Large intestine (tissue), 3 donors: ENCODE measurements around the gene PHF2. TPM values are rescaled to one million over a fixed set of nuclear protein-coding genes. Genes with fewer than 3 reads are reported as not detected.
"Not testable (repeated sequence)": the region's sequence is repeated elsewhere in the genome, so short reads cannot be mapped to it uniquely, and the experiment has no call there.

Source experiments
- DNase-seq, 2 donors: peaks; one replicate each; pipeline versions ENCODE4 v3.0.0 to v3.0.0-alpha.2; 2013
- H3K27ac ChIP-seq: one replicate; pipeline ENCODE4 v1.5.1; 2013; ENCODE audit warnings: low read length
- H3K27me3 ChIP-seq: 2 replicates; pipeline ENCODE4 v1.6.1; 2013; ENCODE audit warnings: low read length; ENCODE audit not compliant: control insufficient read depth, insufficient read depth
- H3K36me3 ChIP-seq: 2 replicates; pipeline ENCODE4 v1.6.1; 2013; ENCODE audit warnings: low read length; ENCODE audit not compliant: control insufficient read depth, insufficient read depth
- H3K4me1 ChIP-seq: one replicate; pipeline ENCODE4 v1.6.1; 2013; ENCODE audit warnings: low read length; ENCODE audit not compliant: control insufficient read depth, insufficient read depth
- H3K4me3 ChIP-seq: one replicate; pipeline ENCODE4 v1.5.1; 2013; ENCODE audit warnings: low read length
- H3K9me3 ChIP-seq: one replicate; pipeline ENCODE4 v1.6.1; 2013; ENCODE audit warnings: mild to moderate bottlenecking, low read depth, low read length, moderate library complexity; ENCODE audit not compliant: control insufficient read depth
- WGBS: methylation state at CpG from one replicate; pipeline ENCODE4 v1.1.5; 2013; ENCODE audit warnings: low lambda C conversion rate; ENCODE audit not compliant: insufficient coverage; 5-methylcytosine and 5-hydroxymethylcytosine counted together
- polyA plus RNA-seq: library from polyadenylated mRNA; unstranded; fragments of 120-200 nt; gene quantifications from one replicate; pipeline ENCODE4 v1.2.1, GENCODE V29; 2013

PHF2 gene
- polyA plus RNA-seq, 1 donor = 24.9 TPM

DNA sequence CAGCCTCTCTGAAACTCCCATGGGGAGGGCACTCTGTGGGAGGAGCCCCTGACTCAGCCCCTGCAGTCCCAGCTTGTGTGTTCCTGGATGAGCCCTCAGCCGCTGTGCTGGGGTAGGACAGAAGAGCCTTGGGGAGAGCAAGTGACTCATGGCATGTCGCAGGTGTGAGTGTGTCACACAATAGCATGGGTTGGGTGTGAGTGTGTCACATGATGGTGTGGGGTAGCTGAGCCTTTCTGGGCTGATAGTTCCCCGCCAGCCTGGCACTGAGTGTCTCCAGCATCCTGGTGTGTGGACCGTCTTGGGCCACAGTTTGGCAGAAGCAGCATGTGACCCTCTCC is 83.4 kb downstream of the PHF2 start:
- no peaks in the 10 kb centered on the region for H3K27me3 ChIP-seq
- peaks cover 67% of the 10 kb centered on the region for H3K36me3 ChIP-seq
- H3K4me1 ChIP-seq = no peaks in the 10 kb centered on the region
- no peak overlapping the region for H3K27ac ChIP-seq
- DNase-seq = no peak
- no peaks in the 10 kb centered on the region for H3K9me3 ChIP-seq
- no peak overlapping the region for H3K4me3 ChIP-seq
- WGBS = no CpG with 5 or more reads among the region's 4 CpGs

DNA sequence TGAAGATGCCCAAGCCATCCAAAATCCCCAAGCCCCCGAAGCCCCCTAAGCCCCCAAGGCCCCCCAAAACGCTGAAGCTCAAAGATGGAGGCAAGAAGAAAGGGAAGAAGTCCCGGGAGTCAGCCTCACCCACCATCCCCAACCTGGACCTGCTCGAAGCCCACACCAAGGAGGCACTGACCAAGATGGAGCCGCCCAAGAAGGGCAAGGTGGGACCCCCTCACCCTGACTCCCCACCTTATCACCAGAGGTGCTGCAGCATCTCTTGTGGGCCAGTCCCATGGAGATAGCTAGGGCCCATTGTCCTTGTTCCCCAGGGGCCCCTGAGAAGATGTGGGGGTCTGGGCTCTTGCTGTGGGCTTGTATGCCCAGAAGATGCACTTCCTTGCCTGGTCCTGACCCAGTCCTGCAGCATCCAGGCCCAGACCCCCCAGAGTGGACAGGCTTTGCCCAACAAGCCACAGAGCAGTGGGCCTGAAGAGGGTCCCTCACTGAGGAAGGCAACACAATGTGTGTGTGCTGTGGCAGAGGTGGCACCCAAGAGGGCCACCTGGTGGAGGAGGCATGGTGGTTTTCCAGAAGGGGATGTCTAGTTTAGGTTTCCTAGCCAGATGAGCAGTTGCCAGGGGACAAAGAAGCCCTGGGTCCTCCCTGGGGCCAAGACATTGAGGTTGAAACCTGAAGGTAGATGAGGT is 84.1 kb downstream of the PHF2 start:
- no CpG with 5 or more reads among the region's 5 CpGs for WGBS
- Histone ChIP-seq H3K36me3 (peaks cover 69% of the 10 kb centered on the region), H3K9me3 (no peaks in the 10 kb centered on the region), H3K27me3 (no peaks in the 10 kb centered on the region), H3K4me1 (no peaks in the 10 kb centered on the region), H3K27ac (no peak overlapping the region), H3K4me3 (no peak overlapping the region)
- no peak for DNase-seq

DNA sequence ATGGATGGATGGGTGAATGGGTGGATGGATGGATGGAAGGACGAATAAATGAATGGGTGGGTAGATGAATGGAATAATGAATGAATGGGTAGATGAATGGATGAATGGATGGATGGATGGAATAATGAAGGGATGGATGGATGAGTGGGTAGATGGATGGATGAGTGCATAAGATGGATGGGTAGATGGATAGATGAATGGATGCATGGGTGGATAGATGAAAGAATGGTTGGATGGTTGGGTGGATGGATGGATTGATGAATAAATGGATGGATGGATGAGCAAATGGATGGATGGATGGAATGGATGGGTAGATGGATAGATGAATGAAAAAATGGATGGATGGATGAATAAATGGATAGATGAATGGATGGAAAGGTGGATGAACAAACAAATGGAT is 85.2 kb downstream of the PHF2 start:
- Histone ChIP-seq H3K9me3 (no peaks in the 10 kb centered on the region), H3K27ac (no peak overlapping the region), H3K27me3 (no peaks in the 10 kb centered on the region), H3K4me3 (no peak overlapping the region), H3K4me1 (no peaks in the 10 kb centered on the region), H3K36me3 (peaks cover 67% of the 10 kb centered on the region)
- no peak for DNase-seq
- WGBS = 100% methylated on average over 1 of the region's 1 CpG

DNA sequence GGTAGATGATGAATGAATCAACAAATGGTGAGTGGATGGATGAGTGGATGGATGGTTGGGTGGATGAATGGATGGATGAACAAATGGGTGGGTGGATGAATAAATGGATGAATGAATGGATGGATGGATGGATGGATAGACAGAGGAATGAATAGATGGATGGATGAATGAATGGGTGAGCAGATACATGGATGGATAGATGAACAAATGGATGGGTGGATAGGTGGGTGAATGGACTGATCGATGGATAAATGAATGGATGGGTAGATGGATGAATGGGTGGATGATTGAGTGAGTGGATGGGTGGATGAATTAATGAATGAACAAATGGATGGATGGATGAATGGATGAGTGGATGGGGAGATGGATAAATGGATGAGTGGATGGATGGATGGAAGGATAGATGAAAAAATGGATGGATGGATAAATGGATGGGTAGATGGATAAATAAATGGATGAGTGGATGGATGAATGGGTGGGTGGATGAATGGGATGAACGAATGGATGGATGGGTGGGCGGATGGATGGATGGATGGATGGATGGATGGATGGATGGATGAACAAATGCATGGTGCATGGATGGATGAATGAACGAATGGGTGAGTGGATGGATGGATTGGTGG is 85.7 kb downstream of the PHF2 start:
- Histone ChIP-seq H3K36me3 (peaks cover 64% of the 10 kb centered on the region), H3K9me3 (no peaks in the 10 kb centered on the region), H3K27ac (no peak overlapping the region), H3K4me3 (no peak overlapping the region), H3K27me3 (no peaks in the 10 kb centered on the region), H3K4me1 (no peaks in the 10 kb centered on the region)
- no peak for DNase-seq
- WGBS = 96% methylated on average over 4 of the region's 4 CpGs

DNA sequence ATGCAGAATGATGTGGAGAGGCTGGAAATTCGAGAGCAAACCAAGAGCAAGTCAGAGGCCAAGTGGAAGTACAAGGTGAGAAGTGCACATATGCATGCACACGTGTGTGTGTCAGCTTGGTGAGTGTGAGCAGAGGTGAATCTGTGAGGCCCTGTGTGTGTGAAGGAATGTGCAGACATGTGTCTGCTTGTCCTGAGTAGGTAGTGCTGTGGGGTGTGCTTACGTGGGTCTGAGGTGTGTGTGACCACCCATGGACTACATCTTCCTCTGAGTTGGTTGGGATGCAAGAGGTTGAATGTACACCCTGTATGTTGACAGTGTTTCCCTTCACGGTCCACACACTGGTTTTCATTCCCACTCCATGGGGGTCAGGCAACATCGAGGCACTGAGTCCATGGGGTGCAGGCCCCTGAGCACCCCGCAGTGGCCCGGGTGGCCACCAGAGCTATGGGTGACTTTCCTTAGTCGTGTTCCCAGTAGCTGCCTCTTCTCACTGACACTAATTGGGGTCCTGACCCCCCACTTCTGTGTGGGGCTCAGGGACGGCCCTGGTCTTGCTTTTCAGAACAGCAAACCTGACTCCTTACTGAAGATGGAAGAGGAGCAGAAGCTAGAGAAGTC is 86.7 kb downstream of the PHF2 start:
- Histone ChIP-seq H3K4me1 (no peaks in the 10 kb centered on the region), H3K4me3 (no peak overlapping the region), H3K27me3 (no peaks in the 10 kb centered on the region), H3K27ac (no peak overlapping the region), H3K36me3 (peaks cover 64% of the 10 kb centered on the region), H3K9me3 (no peaks in the 10 kb centered on the region)
- WGBS = 100% methylated on average over 1 of the region's 9 CpGs
- DNase-seq = no peak

DNA sequence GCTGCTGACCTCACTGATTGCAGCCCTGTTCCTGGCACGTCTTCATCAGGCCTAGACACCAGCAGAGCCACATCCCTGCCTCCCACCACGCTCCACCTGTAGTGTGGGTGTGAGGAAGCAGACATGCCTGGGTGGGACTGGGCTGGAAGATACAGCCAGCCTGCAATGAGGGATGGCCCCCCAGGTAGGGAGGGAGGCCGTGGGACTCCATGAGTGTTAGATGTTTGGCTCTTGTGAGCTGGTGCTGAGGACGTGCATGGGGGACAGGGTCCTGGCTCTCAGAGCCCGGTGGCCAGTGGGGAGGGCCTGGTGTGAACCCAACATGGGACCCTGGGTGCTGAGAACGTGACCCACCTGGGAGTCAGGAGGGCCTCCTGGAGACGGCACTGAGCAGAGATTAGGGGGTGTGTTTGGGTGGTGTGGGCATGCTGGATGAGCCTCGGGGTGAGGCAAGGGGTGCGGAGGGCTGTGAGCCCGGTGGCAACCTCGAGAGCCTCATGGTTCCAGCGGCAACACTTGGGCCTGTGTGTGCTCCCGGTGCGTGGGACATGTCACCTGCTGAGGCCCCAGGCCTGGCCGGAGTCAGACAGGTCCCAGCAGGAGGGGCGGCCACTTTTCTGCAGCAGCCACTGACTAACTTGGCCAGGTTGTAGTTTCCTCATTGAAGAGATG is 87.6 kb downstream of the PHF2 start:
- no peaks in the 10 kb centered on the region for H3K4me1 ChIP-seq
- no peaks in the 10 kb centered on the region for H3K9me3 ChIP-seq
- H3K4me3 ChIP-seq = no peak overlapping the region
- no peaks in the 10 kb centered on the region for H3K27me3 ChIP-seq
- no peak overlapping the region for H3K27ac ChIP-seq
- no CpG with 5 or more reads among the region's 16 CpGs for WGBS
- no peak for DNase-seq
- peaks cover 55% of the 10 kb centered on the region for H3K36me3 ChIP-seq

DNA sequence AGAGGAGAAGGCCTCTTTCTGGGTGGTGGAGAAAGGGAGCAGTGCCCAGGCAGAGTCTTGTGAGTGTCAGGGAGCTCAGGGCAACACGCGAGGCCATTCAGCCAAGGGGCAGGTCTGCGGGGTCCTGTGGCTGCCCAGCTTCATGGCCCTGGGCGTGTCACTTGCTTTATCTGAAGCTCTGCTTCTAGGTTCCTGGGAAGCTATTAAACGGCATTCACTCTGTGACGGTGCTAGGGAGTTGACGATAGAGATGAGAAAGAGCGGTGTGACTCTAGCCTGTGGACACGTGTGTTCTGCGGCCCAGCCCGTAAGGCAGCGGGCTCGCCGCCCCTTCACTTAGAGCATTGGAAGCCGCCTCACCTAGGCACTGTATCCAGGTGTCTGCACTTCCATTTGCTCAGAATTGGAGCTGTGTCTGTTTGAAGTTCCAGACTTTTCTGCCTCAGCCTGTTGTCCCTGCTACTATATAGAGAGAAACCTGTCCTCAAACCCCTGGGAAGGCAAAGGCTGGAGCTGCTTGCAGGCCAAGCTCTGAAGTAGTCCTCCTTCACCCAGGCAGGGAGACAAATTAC is 88.3 kb downstream of the PHF2 start:
- no peak overlapping the region for H3K27ac ChIP-seq
- no peaks in the 10 kb centered on the region for H3K27me3 ChIP-seq
- no peak for DNase-seq
- H3K4me1 ChIP-seq = no peaks in the 10 kb centered on the region
- peaks cover 49% of the 10 kb centered on the region for H3K36me3 ChIP-seq
- no CpG with 5 or more reads among the region's 15 CpGs for WGBS
- no peak overlapping the region for H3K4me3 ChIP-seq
- H3K9me3 ChIP-seq = no peaks in the 10 kb centered on the region

DNA sequence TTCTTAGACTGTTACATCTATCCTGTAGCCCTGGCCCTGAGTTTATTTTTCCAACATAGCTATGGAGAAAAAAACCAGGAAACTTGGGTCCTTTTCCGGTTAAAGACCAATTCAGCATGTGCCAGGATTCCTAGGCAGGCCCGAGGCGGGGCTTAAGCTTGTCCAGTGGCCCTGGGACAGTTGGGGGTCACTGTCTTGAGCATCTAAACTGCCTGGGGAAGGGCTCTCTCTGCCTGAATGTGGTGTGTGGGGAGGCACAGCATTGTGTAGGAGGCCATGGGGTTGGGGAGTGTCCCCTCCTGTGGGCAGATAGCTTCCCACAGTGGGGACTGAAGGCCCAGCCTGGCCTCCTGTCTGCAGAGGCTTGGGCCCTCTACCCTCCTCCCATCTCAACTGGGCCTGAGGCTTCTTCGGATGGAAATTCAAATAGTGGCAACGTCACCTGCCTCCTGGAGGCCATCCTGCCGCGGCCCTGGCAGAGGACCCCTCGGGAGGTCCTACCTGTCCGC is 88.8 kb downstream of the PHF2 start:
- Histone ChIP-seq H3K4me1 (no peaks in the 10 kb centered on the region), H3K27me3 (no peaks in the 10 kb centered on the region), H3K9me3 (no peaks in the 10 kb centered on the region), H3K36me3 (peaks cover 46% of the 10 kb centered on the region), H3K27ac (no peak overlapping the region), H3K4me3 (no peak overlapping the region)
- no CpG with 5 or more reads among the region's 9 CpGs for WGBS
- no peak for DNase-seq

DNA sequence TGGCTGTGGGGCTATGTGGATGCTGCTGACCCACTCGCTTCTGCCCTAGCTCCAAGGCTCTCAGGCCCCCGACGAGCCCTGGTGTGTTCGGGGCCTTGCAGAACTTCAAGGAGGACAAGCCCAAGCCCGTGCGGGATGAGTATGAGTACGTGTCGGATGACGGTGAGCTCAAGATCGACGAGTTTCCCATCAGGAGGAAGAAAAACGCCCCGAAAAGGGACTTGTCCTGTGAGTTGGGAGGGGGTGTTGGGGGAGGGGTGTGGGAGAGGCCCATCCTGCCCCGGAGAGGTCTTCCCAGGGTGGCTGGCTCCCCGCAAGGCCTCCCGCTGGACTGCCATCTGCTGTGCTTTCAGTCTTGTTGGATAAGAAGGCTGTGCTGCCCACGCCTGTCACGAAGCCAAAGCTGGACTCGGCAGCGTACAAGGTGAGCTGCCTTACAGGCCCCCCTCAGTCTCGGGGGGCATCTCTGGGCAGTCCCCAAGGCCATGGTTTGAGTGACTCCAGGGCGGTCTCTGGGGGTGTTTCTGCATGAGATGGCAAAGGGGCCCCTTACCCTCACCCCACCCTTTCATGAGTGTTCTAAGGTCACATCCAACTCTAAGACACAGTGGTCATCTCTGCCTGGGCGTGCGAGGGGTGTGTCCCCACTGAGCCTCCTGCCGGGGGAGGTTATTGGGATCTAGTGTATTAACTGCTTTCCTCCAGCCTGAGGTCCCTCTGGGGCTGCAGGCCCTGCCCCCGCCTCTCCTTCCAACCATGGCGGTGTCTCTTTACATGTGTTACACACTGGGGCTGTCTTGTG is 89.5 kb downstream of the PHF2 start:
- Histone ChIP-seq H3K27ac (no peak overlapping the region), H3K4me1 (no peaks in the 10 kb centered on the region), H3K9me3 (no peaks in the 10 kb centered on the region), H3K36me3 (peaks cover 41% of the 10 kb centered on the region), H3K27me3 (no peaks in the 10 kb centered on the region), H3K4me3 (no peak overlapping the region)
- WGBS = no CpG with 5 or more reads among the region's 27 CpGs
- DNase-seq = no peak

DNA sequence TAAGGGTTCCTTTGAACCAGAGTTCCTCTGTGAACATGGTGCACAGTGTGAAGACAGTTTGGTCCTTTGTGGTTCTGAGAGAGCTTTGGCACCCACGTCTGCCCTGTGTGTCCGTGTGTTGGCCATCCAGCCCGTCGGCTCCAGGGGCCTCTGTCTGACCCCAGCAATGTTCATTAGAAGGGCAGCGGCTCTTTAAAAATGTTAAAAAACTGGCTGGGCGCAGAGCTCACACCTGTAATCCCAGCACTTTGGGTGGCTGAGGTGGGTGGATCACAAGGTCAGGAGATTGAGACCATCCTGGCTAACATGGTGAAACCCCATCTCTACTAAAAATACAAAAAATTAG is 90.0 kb downstream of the PHF2 start:
- H3K9me3 ChIP-seq, DNase-seq, H3K4me1 ChIP-seq, H3K4me3 ChIP-seq, H3K27ac ChIP-seq, H3K27me3 ChIP-seq: not testable (repeated sequence)
- WGBS = no CpG with 5 or more reads among the region's 6 CpGs
- peaks cover 41% of the 10 kb centered on the region for H3K36me3 ChIP-seq
